Smooth muscle cell (in vitro differentiated cells): ENCODE data around the gene FBXO22. TPM values are rescaled to one million over a fixed set of nuclear protein-coding genes. Genes with fewer than 3 reads are reported as not detected.
"Not testable (repeated sequence)": the region's sequence is repeated elsewhere in the genome, so short reads cannot be mapped to it uniquely, and the experiment has no call there.

Source experiments
- DNase-seq: peaks from one replicate; lab custom pipeline; 2025; ENCODE audit not compliant: unreplicated experiment; lab: John Stamatoyannopoulos, UW
- H2AFZ ChIP-seq: fragments of 200-600 bp; sonication (generic); 2 replicates; pipeline ENCODE4 v1.6.0; 2016; ENCODE audit warnings: antibody characterized with exemption, low read depth, mild to moderate bottlenecking
- H3F3A ChIP-seq: fragments of 200-600 bp; sonication (generic); 2 replicates; pipeline ENCODE4 v1.6.0; 2017; ENCODE audit warnings: antibody characterized with exemption, low read depth
- H3K27ac ChIP-seq: fragments of 200-600 bp; sonication (generic); 2 replicates; pipeline ENCODE4 v1.5.1; 2016; ENCODE audit warnings: low read depth, mild to moderate bottlenecking
- H3K27me3 ChIP-seq: fragments of 200-600 bp; sonication (generic); 2 replicates; pipeline ENCODE4 v1.6.1; 2016; ENCODE audit warnings: low read depth, mild to moderate bottlenecking
- H3K36me3 ChIP-seq: fragments of 200-600 bp; sonication (generic); 2 replicates; pipeline ENCODE4 v1.5.1; 2016; ENCODE audit warnings: low read depth
- H3K4me1 ChIP-seq: fragments of 200-600 bp; sonication (generic); 2 replicates; pipeline ENCODE4 v1.5.1; 2016; ENCODE audit warnings: low read depth
- H3K4me2 ChIP-seq: fragments of 200-600 bp; sonication (generic); 2 replicates; pipeline ENCODE4 v1.6.0; 2016; ENCODE audit warnings: mild to moderate bottlenecking
- H3K4me3 ChIP-seq: fragments of 200-600 bp; sonication (generic); 2 replicates; pipeline ENCODE4 v1.5.1; 2016; ENCODE audit warnings: mild to moderate bottlenecking
- H3K79me2 ChIP-seq: fragments of 200-600 bp; sonication (generic); 2 replicates; pipeline ENCODE4 v1.6.0; 2016; ENCODE audit warnings: low read depth, mild to moderate bottlenecking
- H3K9ac ChIP-seq: fragments of 200-600 bp; sonication (generic); 2 replicates; pipeline ENCODE4 v1.6.0; 2016; ENCODE audit warnings: low read depth
- H3K9me3 ChIP-seq: fragments of 200-600 bp; sonication (generic); replicated peaks from 2 replicates; pipeline ENCODE4 v1.5.1; 2016; ENCODE audit warnings: low read depth
- H4K20me1 ChIP-seq: fragments of 200-600 bp; sonication (generic); 2 replicates; pipeline ENCODE4 v1.6.0; 2016; ENCODE audit warnings: low read depth
- WGBS: methylation state at CpG from one replicate; pipeline ENCODE4 v1.1.7; 2016; ENCODE audit warnings: low lambda C conversion rate; 5-methylcytosine and 5-hydroxymethylcytosine counted together
- polyA plus RNA-seq: library from polyadenylated mRNA; unstranded; fragments of >200 nt; fragmentation: Nextera tagmentation; extraction: Ambion mirVana; gene quantifications from 2 replicates; pipeline ENCODE4 v1.2.1, GENCODE V29; 2016
- total RNA-seq: library from RNA; depleted of rRNA; stranded (reverse); fragments of >200 nt; gene quantifications from 2 replicates; pipeline ENCODE4 v1.2.3, GENCODE V29; 2014
- TF ChIP-seq, protein P1 (sequence below): fragments of 200-600 bp; sonication (generic); IDR thresholded peaks from 2 replicates; pipeline ENCODE4 v1.5.1; 2017; ENCODE audit warnings: borderline replicate concordance, mild to moderate bottlenecking, antibody characterized with exemption; ENCODE audit not compliant: insufficient read depth, poor library complexity, severe bottlenecking

The FBXO22 gene
- total and polyA plus RNA-seq, 2 experiments from 2014 or later = 51.5 to 60.1 TPM

DNA sequence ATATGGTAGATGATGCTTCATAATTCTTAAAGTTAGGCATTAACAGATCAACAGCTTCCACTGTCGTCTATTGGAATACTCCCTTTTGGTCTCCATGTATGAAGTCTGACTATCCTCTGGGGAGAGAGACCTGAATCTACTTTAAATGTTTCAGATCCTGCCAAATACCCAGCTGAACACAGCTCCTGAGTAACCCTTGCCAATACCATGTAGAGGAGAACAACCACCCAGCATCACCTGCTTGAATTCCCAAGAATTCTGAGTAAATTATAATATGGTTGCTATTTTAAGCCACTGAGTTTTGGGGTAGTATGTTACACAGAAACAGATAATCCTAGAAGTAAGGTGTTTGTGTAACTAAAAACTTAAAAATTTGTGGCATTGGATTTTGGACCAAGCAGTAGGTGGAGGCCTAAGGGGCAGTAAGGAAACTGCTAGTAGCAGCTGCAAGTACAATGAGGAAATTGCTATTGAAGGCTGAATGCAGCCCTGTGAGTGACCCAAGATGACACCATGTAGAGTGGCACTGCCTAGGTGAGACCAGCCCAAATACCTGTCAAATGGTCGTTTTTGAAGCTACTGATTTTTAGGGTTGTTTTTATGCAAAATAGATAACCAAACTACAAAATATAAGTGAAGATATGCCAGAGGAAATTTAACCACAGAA is 77.6 kb downstream of the FBXO22 start:
- Histone ChIP-seq H3K27me3 (no peaks in the 10 kb centered on the region), H3F3A (no peaks in the 10 kb centered on the region), H3K36me3 (no peaks in the 10 kb centered on the region), H3K27ac (no peak overlapping the region), H4K20me1 (no peaks in the 10 kb centered on the region), H3K4me1 (no peaks in the 10 kb centered on the region), H2AFZ (no peak overlapping the region), H3K9ac (no peak overlapping the region), H3K4me2 (no peak overlapping the region), H3K79me2 (no peaks in the 10 kb centered on the region), H3K9me3 (no peaks in the 10 kb centered on the region), H3K4me3 (no peak overlapping the region)
- TF ChIP-seq, protein P1, sequence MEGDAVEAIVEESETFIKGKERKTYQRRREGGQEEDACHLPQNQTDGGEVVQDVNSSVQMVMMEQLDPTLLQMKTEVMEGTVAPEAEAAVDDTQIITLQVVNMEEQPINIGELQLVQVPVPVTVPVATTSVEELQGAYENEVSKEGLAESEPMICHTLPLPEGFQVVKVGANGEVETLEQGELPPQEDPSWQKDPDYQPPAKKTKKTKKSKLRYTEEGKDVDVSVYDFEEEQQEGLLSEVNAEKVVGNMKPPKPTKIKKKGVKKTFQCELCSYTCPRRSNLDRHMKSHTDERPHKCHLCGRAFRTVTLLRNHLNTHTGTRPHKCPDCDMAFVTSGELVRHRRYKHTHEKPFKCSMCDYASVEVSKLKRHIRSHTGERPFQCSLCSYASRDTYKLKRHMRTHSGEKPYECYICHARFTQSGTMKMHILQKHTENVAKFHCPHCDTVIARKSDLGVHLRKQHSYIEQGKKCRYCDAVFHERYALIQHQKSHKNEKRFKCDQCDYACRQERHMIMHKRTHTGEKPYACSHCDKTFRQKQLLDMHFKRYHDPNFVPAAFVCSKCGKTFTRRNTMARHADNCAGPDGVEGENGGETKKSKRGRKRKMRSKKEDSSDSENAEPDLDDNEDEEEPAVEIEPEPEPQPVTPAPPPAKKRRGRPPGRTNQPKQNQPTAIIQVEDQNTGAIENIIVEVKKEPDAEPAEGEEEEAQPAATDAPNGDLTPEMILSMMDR = no peak
- WGBS = 82% methylated on average over 2 of the region's 2 CpGs
- DNase-seq = no peak

DNA sequence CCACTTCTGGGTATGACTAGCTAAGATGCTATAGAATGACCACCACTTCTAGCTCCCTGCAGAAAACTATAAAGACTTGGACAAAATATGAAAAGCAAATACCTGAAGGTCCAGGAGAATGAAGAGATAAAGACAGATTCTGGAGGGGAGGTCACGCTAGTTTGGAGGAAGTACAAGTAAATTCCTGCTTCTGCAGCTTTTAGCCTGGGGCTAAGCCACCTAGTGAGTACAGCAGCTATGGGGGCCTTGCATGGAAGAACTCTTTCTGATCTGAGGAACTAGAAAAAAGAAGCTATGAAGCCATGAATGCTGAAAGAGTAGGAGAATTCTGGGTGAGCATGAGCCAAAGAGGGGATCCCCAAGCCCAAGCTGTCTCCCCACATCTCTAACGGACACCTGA is 78.8 kb downstream of the FBXO22 start:
- Histone ChIP-seq H4K20me1 (no peaks in the 10 kb centered on the region), H3K9me3 (no peaks in the 10 kb centered on the region), H3K4me2 (no peak overlapping the region), H3K36me3 (no peaks in the 10 kb centered on the region), H3K27ac (no peak overlapping the region), H2AFZ (no peak overlapping the region), H3K4me1 (no peaks in the 10 kb centered on the region), H3K4me3 (no peak overlapping the region), H3K27me3 (no peaks in the 10 kb centered on the region), H3K9ac (no peak overlapping the region), H3K79me2 (no peaks in the 10 kb centered on the region), H3F3A (no peaks in the 10 kb centered on the region)
- DNase-seq = no peak
- TF ChIP-seq, protein P1 = no peak
- 77% methylated on average over 2 of the region's 2 CpGs for WGBS

DNA sequence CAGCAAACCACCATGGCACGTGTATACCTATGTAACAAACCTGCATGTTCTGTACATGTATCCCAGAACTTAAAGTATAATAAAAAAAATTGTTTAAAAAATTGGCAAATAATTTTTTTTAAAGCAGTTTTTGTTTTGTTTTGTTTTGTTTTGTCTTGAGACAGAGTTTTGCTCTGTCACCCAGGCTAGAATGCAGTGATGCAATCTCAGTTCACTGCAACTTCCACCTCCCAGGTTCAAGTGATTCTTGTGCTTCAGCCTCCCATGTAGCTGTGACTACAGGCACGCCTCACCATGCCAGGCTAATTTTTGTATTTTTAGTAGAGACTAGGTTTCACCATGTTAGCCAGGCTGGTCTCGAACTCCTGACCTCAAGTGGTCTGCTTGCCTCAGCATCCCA is 81.0 kb downstream of the FBXO22 start:
- not testable (repeated sequence) for H3K79me2 ChIP-seq, H4K20me1 ChIP-seq, DNase-seq, H3K9me3 ChIP-seq, H3K9ac ChIP-seq, H3K4me1 ChIP-seq, H3K4me3 ChIP-seq, H3F3A ChIP-seq, H3K4me2 ChIP-seq, H3K27me3 ChIP-seq, H3K36me3 ChIP-seq, H3K27ac ChIP-seq, H2AFZ ChIP-seq
- 96% methylated on average over 3 of the region's 3 CpGs for WGBS

DNA sequence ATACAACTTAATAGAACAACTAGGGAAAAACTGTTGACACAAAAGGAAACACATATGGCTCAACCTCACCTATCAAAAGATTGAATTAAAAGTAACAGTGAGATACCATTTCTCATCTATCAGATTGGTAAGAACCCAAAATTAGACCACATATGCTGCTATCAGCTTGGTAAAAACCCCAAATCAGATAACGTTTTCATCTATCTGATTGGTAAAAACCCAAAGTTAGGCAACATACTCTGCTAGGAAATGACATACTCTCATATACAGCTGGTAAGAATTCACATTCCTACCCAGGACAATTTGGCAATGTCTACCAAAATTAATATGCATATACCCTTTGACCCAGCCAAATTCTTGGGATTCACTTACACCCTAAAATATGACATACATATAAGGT is 82.3 kb downstream of the FBXO22 start:
- Histone ChIP-seq H3K4me3 (no peak overlapping the region), H3K79me2 (no peaks in the 10 kb centered on the region), H3F3A (no peaks in the 10 kb centered on the region), H3K36me3 (no peaks in the 10 kb centered on the region), H3K4me1 (no peaks in the 10 kb centered on the region), H3K4me2 (no peak overlapping the region), H4K20me1 (no peaks in the 10 kb centered on the region), H3K9ac (no peak overlapping the region), H3K27me3 (no peaks in the 10 kb centered on the region), H3K27ac (no peak overlapping the region), H3K9me3 (no peaks in the 10 kb centered on the region), H2AFZ (no peak overlapping the region)
- WGBS = 83% methylated on average over 1 of the region's 1 CpG
- DNase-seq = no peak
- TF ChIP-seq, protein P1 = no peak
